Activated naive CD4-positive, alpha-beta T cell treated with anti-CD3 and anti-CD28 coated beads, Interleukin-2, amount 50 U/mL, for 24 hours (primary cell): Measurements from ENCODE around the gene TRIM40.

Experiments
- H3K27ac Mint-ChIP-seq: one replicate; pipeline ENCODE4 v1.8.0; 2021; ENCODE audit warnings: mild to moderate bottlenecking, mixed read lengths
- H3K27me3 Mint-ChIP-seq: one replicate; pipeline ENCODE4 v1.8.0; 2021; ENCODE audit warnings: mixed read lengths
- H3K36me3 Mint-ChIP-seq: one replicate; pipeline ENCODE4 v1.8.0; 2021; ENCODE audit warnings: mixed read lengths
- H3K4me1 Mint-ChIP-seq: one replicate; pipeline ENCODE4 v1.8.0; 2021; ENCODE audit warnings: mixed read lengths
- H3K4me3 Mint-ChIP-seq: one replicate; pipeline ENCODE4 v1.8.0; 2021; ENCODE audit warnings: mild to moderate bottlenecking, mixed read lengths
- H3K9me3 Mint-ChIP-seq: one replicate; pipeline ENCODE4 v1.8.0; 2021; ENCODE audit warnings: mixed read lengths

The TRIM40 gene, protein sequence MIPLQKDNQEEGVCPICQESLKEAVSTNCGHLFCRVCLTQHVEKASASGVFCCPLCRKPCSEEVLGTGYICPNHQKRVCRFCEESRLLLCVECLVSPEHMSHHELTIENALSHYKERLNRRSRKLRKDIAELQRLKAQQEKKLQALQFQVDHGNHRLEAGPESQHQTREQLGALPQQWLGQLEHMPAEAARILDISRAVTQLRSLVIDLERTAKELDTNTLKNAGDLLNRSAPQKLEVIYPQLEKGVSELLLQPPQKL

DNA sequence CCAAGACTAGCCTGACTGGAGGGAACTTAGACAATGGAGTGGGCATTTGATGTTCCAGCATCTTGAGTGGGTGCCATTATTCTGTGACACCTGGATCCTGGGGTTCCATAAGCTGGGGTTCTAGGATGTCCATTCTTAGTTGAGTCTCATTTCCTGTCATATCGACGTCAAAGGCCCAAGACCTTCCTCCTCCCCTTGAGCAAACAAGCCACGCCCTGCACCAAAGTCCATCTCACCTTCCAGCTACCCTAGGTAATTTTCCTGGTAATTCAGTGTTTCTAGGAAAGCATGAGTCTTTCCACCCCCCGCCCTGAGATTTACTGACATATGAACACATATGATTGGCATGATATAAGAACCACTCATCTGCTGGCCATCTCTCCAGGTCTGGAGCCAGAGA is at the start of gene TRIM40:
TRIM40 (plus strand) TSS at position 384 of the 400 bp plus-strand sequence. CDS start 897 bp downstream, outside the sequence.
- peaks cover 4% of the 10 kb centered on the region for H3K4me1 Mint-ChIP-seq
- H3K36me3 Mint-ChIP-seq = no peaks in the 10 kb centered on the region
- no peak within 1 kb of the TSS for H3K27ac Mint-ChIP-seq
- H3K27me3 Mint-ChIP-seq = peaks cover 22% of the 10 kb centered on the region
- H3K4me3 Mint-ChIP-seq = no peak within 1 kb of the TSS
- no peaks in the 10 kb centered on the region for H3K9me3 Mint-ChIP-seq

DNA sequence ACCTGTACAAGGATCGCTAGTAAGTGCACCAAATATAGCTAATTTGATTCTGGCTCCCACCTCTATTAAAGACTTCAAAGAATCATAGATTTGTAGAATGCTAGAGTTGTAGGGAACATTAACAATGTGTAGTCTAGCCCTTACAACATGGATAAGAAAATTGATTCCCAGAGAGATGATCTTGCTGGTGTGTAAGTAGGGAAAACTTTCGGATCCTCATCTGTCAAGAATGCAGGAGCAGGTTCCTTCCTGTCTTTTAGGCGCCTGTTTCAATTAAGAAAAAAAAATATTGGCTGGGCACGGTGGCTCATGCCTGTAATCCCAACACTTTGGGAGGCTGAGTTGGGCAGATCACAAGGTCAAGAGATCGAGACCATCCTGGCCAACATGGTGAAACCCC is 48.1 kb upstream of the TRIM40 start:
- Mint-ChIP-seq H3K36me3 (no peaks in the 10 kb centered on the region), H3K27me3 (peaks cover 27% of the 10 kb centered on the region), H3K27ac (peak overlapping the region; percentile 10), H3K4me3 (no peak overlapping the region), H3K4me1 (no peaks in the 10 kb centered on the region), H3K9me3 (no peaks in the 10 kb centered on the region)

DNA sequence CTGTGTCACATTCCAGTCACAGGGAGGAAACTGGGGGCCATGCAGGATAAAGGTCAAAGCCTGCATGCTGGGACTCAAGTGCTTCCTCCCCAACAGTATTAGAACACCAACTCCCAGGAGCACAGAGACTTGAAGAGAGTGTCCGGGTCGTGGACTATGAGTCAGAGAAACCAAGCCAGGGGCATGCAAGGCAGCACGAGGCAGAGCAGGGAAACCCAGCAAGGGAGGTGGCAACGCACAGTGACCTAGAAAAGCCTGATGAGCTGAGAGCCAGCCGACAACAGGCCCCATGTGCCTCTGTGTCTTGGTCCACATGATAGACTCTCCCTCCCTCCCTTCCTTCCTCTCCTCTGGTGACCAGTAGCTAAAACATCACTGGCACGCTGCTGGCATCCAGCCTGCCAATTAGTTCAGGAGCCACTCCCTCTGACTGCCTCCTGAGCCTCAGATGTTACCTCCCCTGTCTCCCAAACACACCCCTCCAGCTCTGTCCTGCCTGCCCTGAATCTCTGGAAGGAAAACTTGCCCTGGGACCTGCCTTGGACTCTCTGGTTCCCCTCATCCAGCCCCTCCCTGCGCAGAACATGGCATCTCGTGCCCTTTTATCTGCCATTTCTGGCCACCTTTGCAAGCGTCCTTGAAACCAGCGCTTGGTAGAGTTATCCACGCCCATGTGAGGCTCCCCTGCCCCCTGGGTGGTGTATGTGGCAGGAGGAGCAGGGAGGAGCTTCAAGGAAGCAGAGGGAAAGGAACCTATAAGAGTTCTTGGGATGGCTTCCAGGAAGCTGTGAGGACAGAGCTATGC is 44.2 kb upstream of the TRIM40 start:
- Mint-ChIP-seq H3K9me3 (no peaks in the 10 kb centered on the region), H3K4me3 (no peak overlapping the region), H3K4me1 (peaks cover under 1% of the 10 kb centered on the region), H3K27me3 (peaks cover 28% of the 10 kb centered on the region), H3K27ac (no peak overlapping the region), H3K36me3 (no peaks in the 10 kb centered on the region)

DNA sequence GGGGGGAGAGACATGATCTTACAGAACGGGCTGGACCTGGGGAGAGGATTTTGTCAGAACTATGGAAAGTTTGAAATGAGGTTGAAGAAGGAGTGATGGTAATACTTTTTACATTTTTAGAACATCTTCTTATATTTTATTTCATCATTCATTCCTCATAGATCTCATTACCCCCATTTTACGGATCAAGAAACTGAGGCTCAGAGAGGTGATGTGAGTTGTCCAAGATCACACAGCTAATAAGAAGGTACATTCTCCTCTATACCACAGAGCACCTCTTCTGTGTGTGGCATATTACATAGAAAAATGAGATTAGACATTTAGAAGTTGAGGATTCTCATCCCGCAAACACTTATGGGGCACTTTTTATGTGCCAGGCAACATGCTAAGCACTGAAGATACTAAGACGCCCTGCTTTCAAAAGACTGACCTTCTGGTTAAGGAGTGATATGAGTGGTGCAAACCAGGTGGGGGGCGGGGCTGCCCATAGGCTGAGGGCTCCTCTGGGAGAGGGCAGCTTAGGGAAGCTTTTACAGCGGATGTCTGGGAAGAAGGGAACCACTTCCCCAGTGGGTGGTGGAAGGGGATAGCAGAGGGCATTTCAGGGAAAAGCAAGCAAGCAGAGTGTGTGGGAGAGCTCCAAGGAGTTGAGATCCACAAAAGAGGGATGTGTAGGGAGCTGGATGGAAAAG is 42.9 kb upstream of the TRIM40 start:
- Mint-ChIP-seq H3K27ac (no peak overlapping the region), H3K27me3 (peaks cover 17% of the 10 kb centered on the region), H3K36me3 (no peaks in the 10 kb centered on the region), H3K4me3 (no peak overlapping the region), H3K4me1 (peaks cover 13% of the 10 kb centered on the region), H3K9me3 (no peaks in the 10 kb centered on the region)

DNA sequence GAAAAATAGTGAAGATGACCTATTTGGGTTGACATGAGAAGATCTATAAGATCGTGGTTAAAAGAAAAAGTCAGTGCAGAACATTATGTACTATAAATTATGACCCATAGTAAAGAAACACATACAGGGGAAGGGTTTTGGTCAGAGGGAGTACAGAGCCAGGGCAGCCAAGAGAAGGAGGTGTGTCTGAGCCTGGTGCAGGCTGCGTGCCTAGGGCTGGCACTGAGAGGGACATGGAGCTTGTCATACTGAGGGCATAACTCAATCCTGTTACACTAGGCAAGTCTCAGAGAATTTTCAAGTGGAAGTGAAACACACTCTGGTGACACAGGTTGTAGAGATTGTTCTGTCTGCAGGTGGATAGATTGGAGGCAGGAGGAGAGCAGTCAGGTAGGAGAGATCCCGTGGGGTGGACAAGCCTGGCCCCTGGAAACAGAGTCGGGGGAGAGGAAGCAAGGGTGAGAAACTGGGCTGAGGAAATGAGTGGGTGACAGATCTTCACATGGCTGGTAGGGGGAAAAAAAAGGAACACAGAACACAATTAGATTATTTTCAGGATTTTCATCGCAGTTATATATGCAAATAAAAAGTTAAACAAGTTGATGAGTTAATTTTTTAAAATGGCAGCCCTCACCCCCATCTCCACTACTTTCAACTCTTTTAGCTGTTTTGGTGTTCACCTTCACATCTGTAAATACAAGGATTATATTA is 41.8 kb upstream of the TRIM40 start:
- Mint-ChIP-seq H3K27me3 (peaks cover 16% of the 10 kb centered on the region), H3K4me1 (peaks cover 23% of the 10 kb centered on the region), H3K4me3 (no peak overlapping the region), H3K27ac (no peak overlapping the region), H3K9me3 (no peaks in the 10 kb centered on the region), H3K36me3 (no peaks in the 10 kb centered on the region)

DNA sequence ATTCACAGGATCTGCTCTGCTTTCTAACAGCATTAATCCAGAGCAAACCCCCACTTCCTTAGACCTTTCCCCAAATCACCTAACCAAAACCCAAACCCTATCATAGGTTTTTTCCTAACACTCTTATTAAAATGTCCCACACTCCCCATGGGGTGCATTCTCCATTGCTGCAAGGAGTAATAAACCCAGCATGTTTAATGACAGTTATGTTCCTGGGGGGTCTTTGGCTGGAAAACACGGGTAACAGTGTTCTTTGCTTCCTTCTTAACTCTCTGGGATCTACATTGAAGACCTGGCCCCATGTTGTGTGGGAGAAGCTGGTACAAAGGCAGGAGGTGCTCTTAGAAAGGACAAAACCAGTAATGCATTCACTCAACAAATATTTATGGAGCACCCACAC is 39.1 kb upstream of the TRIM40 start:
- Mint-ChIP-seq H3K27ac (no peak overlapping the region), H3K36me3 (no peaks in the 10 kb centered on the region), H3K4me3 (no peak overlapping the region), H3K4me1 (peaks cover 47% of the 10 kb centered on the region), H3K9me3 (no peaks in the 10 kb centered on the region), H3K27me3 (peaks cover 21% of the 10 kb centered on the region)

DNA sequence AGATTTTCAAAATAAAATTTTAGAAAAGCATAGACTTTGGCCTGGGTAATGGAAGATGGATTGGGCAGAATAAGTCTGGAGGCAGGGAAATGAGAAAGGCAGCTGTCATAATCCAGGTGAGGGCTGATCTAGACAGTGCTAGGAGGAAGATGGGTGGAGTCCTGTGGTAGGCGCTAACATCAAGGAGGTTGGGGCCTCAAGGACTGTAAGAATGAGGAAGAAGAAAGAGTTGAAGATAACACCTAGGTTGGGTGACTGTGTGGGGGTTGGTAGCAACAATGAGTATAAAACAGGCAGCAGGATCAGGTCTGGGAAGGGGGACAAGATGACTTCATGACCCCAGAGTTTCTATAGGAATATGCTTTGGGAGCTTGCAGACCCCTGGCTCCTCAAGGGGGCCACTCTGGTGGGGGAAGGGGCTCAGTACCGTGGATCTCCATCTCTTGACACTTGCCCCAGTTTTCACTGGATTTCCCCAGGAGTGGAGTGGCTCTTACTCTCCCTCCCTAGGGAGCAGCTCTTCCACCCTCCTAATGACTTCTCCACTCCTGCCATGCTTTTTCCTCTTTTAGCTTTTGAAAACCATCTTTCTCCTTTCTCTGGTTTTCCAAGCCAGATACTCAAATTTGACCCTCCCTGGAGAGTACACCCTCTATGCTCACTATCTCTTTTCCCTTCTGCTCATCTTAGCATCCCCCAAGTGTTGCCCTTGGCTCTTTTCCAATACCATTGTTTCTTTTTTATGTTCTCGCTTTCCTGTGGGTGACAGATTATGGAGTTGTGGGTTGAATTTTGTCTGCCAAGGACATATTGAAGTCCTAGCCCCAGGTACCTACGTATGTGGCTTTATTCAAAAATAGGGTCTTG is 37.8 kb upstream of the TRIM40 start:
- Mint-ChIP-seq H3K27ac (peak overlapping the region; percentile 44), H3K4me1 (peaks cover 57% of the 10 kb centered on the region), H3K36me3 (no peaks in the 10 kb centered on the region), H3K9me3 (no peaks in the 10 kb centered on the region), H3K4me3 (peak overlapping the region; percentile 9), H3K27me3 (peaks cover 17% of the 10 kb centered on the region)

DNA sequence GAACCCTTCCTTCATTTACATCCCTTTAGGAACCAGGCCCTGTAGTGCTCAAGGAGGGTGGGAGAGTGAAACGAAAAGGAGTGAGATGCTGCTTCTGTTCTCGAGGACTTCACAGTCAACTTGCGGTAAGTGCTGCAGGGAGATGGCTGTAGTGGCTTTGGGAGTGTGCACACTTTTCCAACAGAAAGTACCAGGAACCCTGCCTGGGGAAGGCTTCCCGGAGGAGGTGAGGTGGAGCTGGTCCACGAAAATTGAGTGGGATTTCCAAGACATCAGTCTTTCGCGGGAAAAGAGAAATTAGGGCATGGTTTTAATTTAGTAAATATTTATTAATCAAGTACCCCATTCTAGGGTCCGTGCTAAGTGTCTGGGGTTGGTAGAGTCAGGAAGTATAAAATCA is 35.8 kb upstream of the TRIM40 start:
- peak overlapping the region; percentile 78 for H3K4me3 Mint-ChIP-seq
- peaks cover 15% of the 10 kb centered on the region for H3K27me3 Mint-ChIP-seq
- H3K36me3 Mint-ChIP-seq = no peaks in the 10 kb centered on the region
- peaks cover 64% of the 10 kb centered on the region for H3K4me1 Mint-ChIP-seq
- H3K27ac Mint-ChIP-seq = peak overlapping the region; percentile 71
- no peaks in the 10 kb centered on the region for H3K9me3 Mint-ChIP-seq

DNA sequence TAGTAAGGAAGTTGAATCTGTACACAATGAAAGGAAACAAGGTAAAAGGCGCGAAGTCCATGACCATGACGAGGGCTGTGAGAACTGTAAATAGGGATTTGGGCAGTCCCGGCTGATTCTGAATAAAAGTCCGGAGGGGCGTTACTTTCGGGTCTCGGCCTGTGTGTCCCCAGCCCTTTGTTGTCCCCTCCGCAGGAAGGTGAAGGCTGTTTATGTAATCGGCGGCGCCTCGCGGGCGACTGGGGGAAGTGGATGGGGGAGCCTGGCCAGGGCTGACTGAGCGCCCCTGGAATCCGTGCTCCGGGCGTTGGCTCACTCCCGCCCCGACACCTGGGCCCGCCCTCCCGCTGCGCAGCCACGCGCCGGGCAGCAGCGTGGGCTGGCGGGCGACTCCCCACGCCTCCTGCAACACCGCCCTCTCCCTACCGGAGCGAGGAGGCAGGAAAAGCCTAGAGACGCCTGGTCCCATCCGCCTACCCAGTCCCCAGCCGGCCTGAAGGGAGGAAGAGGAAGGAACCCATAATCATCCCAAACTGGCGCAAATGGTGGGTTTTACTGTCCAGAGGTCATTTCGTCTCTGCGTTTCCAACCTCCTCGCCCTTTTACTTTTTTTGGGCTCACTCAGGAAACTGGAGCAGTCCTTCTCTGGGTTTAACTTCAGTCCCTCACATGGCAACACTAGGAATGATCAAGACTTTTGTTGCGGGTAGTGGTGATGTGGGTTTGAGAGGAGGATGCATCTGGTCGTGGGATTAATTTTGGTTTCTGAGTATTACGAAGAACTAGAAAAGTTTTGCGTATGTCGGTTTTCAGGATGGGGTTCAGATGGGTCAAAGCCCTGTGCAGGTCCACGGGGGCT is 35.1 kb upstream of the TRIM40 start:
- peaks cover 15% of the 10 kb centered on the region for H3K27me3 Mint-ChIP-seq
- peak overlapping the region; percentile 84 for H3K4me3 Mint-ChIP-seq
- H3K36me3 Mint-ChIP-seq = no peaks in the 10 kb centered on the region
- peak overlapping the region; percentile 71 for H3K27ac Mint-ChIP-seq
- peaks cover 64% of the 10 kb centered on the region for H3K4me1 Mint-ChIP-seq
- no peaks in the 10 kb centered on the region for H3K9me3 Mint-ChIP-seq

DNA sequence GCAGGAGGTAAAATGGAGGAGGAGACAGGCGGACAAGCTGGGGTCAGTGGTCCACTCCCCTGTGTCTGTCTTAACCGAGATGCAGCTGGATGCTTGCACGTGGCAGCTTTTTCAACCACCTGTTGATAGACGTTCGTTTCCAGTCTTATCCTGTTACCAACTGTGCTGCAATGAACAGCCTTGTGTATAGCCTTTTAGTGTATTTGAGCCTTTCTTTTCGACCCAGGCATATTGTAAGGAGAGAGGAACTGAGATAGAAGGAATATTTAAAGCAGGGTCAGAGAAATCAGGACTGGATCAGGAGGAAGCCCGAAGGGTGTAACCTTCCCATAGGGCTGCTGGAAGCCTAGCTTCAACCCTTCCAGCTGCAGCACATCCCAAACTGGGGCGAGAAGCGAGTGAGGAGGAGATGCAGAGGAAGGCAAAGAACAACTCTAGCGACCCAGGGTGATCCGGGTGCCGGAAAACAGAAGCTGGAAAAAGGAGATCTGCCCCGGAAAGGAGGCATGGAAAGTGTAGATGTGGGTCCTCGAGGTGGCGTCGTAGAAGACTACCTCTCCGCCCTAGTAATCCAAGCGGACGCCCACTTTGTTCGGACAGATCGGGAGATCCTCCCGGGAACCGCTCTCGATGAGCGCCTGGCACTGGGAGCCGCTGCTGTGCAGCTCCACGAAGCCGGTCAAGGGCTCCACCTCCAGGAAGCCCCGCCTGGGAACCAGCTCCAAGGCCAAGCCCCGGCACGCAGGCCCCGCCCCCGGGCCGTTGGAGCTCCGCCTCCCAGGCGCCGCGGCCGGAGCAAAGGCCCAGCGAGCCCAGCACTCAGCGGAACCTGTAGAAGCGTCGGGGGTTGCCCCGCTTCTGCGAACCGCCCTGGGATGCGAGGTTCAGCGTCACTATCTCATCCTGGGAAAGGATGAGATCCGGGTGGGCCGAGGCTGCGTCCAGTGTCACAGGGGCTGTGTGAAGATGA is 34.2 kb upstream of the TRIM40 start:
- peaks cover 64% of the 10 kb centered on the region for H3K4me1 Mint-ChIP-seq
- peaks cover 15% of the 10 kb centered on the region for H3K27me3 Mint-ChIP-seq
- peak overlapping the region; percentile 87 for H3K4me3 Mint-ChIP-seq
- H3K9me3 Mint-ChIP-seq = no peaks in the 10 kb centered on the region
- H3K36me3 Mint-ChIP-seq = no peaks in the 10 kb centered on the region
- H3K27ac Mint-ChIP-seq = peak overlapping the region; percentile 5

DNA sequence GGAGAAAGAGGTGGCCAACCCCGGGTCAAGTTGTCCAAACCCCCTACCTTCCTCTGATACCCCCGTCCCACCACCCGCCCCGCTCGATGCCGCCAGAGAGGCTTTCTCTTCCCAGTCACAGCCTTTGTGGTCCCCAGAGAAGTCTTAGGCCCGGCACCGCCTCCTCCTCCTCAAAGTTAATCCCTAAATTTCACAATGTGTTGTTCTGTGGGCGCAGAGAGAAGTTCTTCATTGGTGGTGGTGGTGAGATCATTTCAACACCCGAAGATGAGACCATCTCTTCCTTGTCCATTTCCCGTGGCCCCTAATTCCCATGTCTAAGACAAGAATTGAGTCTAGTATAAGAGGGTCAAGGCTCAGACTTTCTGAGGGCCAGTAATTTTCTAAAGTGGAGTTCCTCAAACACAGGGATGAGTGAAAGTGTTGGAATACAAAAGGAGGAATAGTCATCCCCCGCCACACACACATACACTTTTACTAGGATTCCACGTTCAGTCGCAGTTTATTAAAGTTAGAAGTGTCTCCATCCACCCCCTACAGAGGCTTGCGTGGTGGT is 33.4 kb upstream of the TRIM40 start:
- peaks cover 15% of the 10 kb centered on the region for H3K27me3 Mint-ChIP-seq
- H3K4me3 Mint-ChIP-seq = peak overlapping the region; percentile 87
- H3K9me3 Mint-ChIP-seq = no peaks in the 10 kb centered on the region
- peak overlapping the region; percentile 71 for H3K27ac Mint-ChIP-seq
- H3K36me3 Mint-ChIP-seq = no peaks in the 10 kb centered on the region
- peaks cover 56% of the 10 kb centered on the region for H3K4me1 Mint-ChIP-seq

DNA sequence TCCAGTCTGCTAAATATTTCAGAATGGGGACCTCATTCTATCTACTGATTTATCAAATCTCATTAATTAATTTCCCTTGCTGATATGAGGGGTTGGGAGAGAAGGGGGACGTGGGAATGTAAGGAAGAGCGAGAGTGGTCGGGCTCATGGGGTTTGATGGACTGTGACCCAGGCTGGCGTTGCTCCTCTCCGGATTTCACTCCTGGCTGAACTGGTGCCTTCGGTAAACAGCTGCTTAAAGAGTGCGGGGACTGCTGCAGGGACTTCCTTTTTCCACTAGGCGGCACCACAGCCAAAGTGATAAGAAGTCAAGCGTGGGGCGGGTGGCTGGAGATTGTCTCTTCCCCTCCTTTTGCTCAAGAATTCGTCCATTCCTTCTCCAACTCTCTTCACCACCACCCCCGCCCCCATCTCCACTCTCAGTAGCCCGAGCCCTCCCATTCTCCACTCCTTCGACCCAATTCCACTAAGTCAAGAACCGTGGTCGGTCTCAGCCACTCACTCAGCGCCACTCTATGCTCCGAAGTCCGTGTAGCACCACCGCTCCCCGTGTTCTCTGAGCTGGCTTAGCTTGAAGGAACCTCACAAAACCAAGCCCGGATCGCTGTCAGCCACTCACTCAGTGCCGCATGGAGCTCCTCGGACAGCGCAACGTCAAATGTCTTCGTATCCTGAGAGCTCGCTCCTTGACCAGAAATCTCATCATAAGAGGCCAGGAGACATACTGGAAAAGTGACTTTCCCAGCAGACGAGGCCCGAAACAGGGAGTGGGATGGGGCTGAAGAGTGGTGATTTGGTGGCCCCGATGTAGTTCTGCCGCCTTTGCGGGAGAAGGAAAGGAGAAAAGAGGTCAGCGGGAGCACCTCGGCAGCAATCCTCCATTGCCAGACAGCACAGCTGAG is 32.7 kb upstream of the TRIM40 start:
- Mint-ChIP-seq H3K27me3 (peaks cover 20% of the 10 kb centered on the region), H3K4me3 (peak overlapping the region; percentile 87), H3K27ac (peak overlapping the region; percentile 71), H3K9me3 (no peaks in the 10 kb centered on the region), H3K36me3 (no peaks in the 10 kb centered on the region), H3K4me1 (peaks cover 49% of the 10 kb centered on the region)
